Natural killer cell (primary cell): ENCODE results near the gene SLC44A3. TPM values are rescaled to one million over a fixed set of nuclear protein-coding genes. Genes with fewer than 3 reads are reported as not detected.

Source experiments
- ATAC-seq, 3 donors: fragments of 150-1000 bp in 2 of 3; fragments of 200-7000 bp in 1 of 3; cut with Tn5 transposase; 1 replicate in 1 of 3; 2 replicates in 2 of 3; pipeline ENCODE4 v1.10.0; 2021; ENCODE audit warnings: mild to moderate bottlenecking in 2 of 3, moderate library complexity in 2 of 3
- DNase-seq, 2 donors: peaks; one replicate each; pipeline versions ENCODE4 v3.0.0 to v3.0.0-alpha.2; 2013 to 2021; ENCODE audit warnings: mixed read lengths in 1 of 2
- H3K27ac ChIP-seq: one replicate; pipeline ENCODE4 v1.5.1; 2013; ENCODE audit warnings: mild to moderate bottlenecking, low read length
- H3K27me3 ChIP-seq: one replicate; pipeline ENCODE4 v1.6.1; 2013; ENCODE audit warnings: low read length; ENCODE audit not compliant: control insufficient read depth, insufficient read depth
- H3K36me3 ChIP-seq: one replicate; pipeline ENCODE4 v1.6.1; 2013; ENCODE audit warnings: low read length; ENCODE audit not compliant: control insufficient read depth, insufficient read depth
- H3K4me1 ChIP-seq: one replicate; pipeline ENCODE4 v1.6.1; 2013; ENCODE audit warnings: low read length; ENCODE audit not compliant: control insufficient read depth, insufficient read depth
- H3K4me3 ChIP-seq: one replicate; pipeline ENCODE4 v1.5.1; 2013; ENCODE audit warnings: low read length
- H3K9me3 ChIP-seq: one replicate; pipeline ENCODE4 v1.6.1; 2013; ENCODE audit warnings: low read length; ENCODE audit not compliant: control insufficient read depth, insufficient read depth
- H3K27ac Mint-ChIP-seq, 2 donors: one replicate each; pipeline ENCODE4 v1.8.0; 2022; ENCODE audit warnings: mild to moderate bottlenecking in 2 of 2, mixed read lengths in 2 of 2, moderate library complexity in 1 of 2
- H3K27me3 Mint-ChIP-seq, 2 donors: one replicate each; pipeline ENCODE4 v1.8.0; 2022; ENCODE audit warnings: low read depth in 2 of 2, mixed read lengths in 2 of 2
- H3K36me3 Mint-ChIP-seq: one replicate; pipeline ENCODE4 v1.8.0; 2022; ENCODE audit warnings: mixed read lengths
- H3K4me1 Mint-ChIP-seq, 2 donors: one replicate each; pipeline ENCODE4 v1.8.0; 2022; ENCODE audit warnings: mixed read lengths in 2 of 2
- H3K4me3 Mint-ChIP-seq: one replicate; pipeline ENCODE4 v1.8.0; 2022; ENCODE audit warnings: mild to moderate bottlenecking, moderate library complexity, mixed read lengths
- H3K9me3 Mint-ChIP-seq, 2 donors: one replicate each; pipeline ENCODE4 v1.8.0; 2022; ENCODE audit warnings: mixed read lengths in 2 of 2
- WGBS: methylation state at CpG from one replicate; pipeline ENCODE4 v1.1.7; 2013; ENCODE audit warnings: missing lambda C conversion rate; ENCODE audit not compliant: insufficient coverage; 5-methylcytosine and 5-hydroxymethylcytosine counted together
- intact Hi-C: fragments of 100-400 bp; cut with micrococcal nuclease; formaldehyde crosslinking; loops from one replicate; pipeline ENCODE4 v1.14.2; 2022
- total RNA-seq, 4 donors: library from RNA; stranded (reverse); fragments of 120-200 nt in 1 of 4; gene quantifications; one replicate each; pipeline versions ENCODE4 v1.2.3 to v1.2.4, GENCODE V29; 2013 to 2022
- TF ChIP-seq, protein P1 (sequence below): fragments of 200-600 bp; IDR thresholded peaks from one replicate; pipeline ENCODE4 v1.8.0; 2022; ENCODE audit warnings: antibody characterized with exemption

Gene SLC44A3
- total RNA-seq, 3 donors from 2014 or later (not counting 1 experiment from before 2014, with no cell fraction given): 0.58 TPM; not detected in 2

- ATAC-seq: no peak
- intact Hi-C loops: no loop called here
- Histone ChIP-seq H3K4me1 (no peaks in the 10 kb centered on the region), H3K27ac (no peak overlapping the region), H3K4me3 (no peak overlapping the region), H3K9me3 (no peaks in the 10 kb centered on the region), H3K36me3 (no peaks in the 10 kb centered on the region), H3K27me3 (no peaks in the 10 kb centered on the region)
- no peak overlapping the region for H3K27ac Mint-ChIP-seq
- H3K4me3 Mint-ChIP-seq: no peak overlapping the region
- H3K36me3 Mint-ChIP-seq: no peaks in the 10 kb centered on the region
- H3K9me3 Mint-ChIP-seq: no peaks in the 10 kb centered on the region
- no peak for DNase-seq
- 87% methylated on average over 3 of the region's 4 CpGs for WGBS
- H3K27me3 Mint-ChIP-seq: peaks cover 7 to 16% of the 10 kb centered on the region in 2 donors
- TF ChIP-seq, protein P1, sequence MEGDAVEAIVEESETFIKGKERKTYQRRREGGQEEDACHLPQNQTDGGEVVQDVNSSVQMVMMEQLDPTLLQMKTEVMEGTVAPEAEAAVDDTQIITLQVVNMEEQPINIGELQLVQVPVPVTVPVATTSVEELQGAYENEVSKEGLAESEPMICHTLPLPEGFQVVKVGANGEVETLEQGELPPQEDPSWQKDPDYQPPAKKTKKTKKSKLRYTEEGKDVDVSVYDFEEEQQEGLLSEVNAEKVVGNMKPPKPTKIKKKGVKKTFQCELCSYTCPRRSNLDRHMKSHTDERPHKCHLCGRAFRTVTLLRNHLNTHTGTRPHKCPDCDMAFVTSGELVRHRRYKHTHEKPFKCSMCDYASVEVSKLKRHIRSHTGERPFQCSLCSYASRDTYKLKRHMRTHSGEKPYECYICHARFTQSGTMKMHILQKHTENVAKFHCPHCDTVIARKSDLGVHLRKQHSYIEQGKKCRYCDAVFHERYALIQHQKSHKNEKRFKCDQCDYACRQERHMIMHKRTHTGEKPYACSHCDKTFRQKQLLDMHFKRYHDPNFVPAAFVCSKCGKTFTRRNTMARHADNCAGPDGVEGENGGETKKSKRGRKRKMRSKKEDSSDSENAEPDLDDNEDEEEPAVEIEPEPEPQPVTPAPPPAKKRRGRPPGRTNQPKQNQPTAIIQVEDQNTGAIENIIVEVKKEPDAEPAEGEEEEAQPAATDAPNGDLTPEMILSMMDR: no peak
- H3K4me1 Mint-ChIP-seq: no peaks in the 10 kb centered on the region
Measured at GRCh38 chr1:94812985-94813384, 7.2 kb upstream of the SLC44A3 start.

- Histone ChIP-seq H3K27ac (no peak overlapping the region), H3K4me3 (no peak overlapping the region), H3K9me3 (no peaks in the 10 kb centered on the region), H3K27me3 (peaks cover 15% of the 10 kb centered on the region), H3K36me3 (no peaks in the 10 kb centered on the region), H3K4me1 (peaks cover 10% of the 10 kb centered on the region)
- ATAC-seq (no peak), DNase-seq (no peak)
- Mint-ChIP-seq H3K4me1 (peaks cover 0 to 2% of the 10 kb centered on the region in 2 donors), H3K27me3 (peaks cover 10 to 25% of the 10 kb centered on the region in 2 donors), H3K36me3 (no peaks in the 10 kb centered on the region), H3K9me3 (no peaks in the 10 kb centered on the region), H3K4me3 (no peak overlapping the region), H3K27ac (no peak overlapping the region)
- 40% methylated on average over 1 of the region's 1 CpG for WGBS
- TF ChIP-seq, protein P1: no peak
- intact Hi-C loops: no loop called here
Measured at GRCh38 chr1:94816030-94816429, 4.1 kb upstream of the SLC44A3 start.

- H3K27me3 Mint-ChIP-seq: peaks cover 20 to 24% of the 10 kb centered on the region in 2 donors
- intact Hi-C loops: no loop called here
- no peaks in the 10 kb centered on the region for H3K9me3 ChIP-seq
- ATAC-seq (no peak), DNase-seq (no peak)
- no peak overlapping the region for H3K4me3 Mint-ChIP-seq
- H3K27ac ChIP-seq: no peak overlapping the region
- 88% methylated on average over 2 of the region's 2 CpGs for WGBS
- peaks cover 10% of the 10 kb centered on the region for H3K4me1 ChIP-seq
- no peaks in the 10 kb centered on the region for H3K9me3 Mint-ChIP-seq
- no peak overlapping the region for H3K27ac Mint-ChIP-seq
- H3K4me3 ChIP-seq: no peak overlapping the region
- no peaks in the 10 kb centered on the region for H3K36me3 ChIP-seq
- peaks cover 22% of the 10 kb centered on the region for H3K27me3 ChIP-seq
- H3K36me3 Mint-ChIP-seq: no peaks in the 10 kb centered on the region
- H3K4me1 Mint-ChIP-seq: peaks cover 0 to 5% of the 10 kb centered on the region in 2 donors
- TF ChIP-seq, protein P1: no peak
Measured at GRCh38 chr1:94817712-94818111, 2.4 kb upstream of the SLC44A3 start.

DNA sequence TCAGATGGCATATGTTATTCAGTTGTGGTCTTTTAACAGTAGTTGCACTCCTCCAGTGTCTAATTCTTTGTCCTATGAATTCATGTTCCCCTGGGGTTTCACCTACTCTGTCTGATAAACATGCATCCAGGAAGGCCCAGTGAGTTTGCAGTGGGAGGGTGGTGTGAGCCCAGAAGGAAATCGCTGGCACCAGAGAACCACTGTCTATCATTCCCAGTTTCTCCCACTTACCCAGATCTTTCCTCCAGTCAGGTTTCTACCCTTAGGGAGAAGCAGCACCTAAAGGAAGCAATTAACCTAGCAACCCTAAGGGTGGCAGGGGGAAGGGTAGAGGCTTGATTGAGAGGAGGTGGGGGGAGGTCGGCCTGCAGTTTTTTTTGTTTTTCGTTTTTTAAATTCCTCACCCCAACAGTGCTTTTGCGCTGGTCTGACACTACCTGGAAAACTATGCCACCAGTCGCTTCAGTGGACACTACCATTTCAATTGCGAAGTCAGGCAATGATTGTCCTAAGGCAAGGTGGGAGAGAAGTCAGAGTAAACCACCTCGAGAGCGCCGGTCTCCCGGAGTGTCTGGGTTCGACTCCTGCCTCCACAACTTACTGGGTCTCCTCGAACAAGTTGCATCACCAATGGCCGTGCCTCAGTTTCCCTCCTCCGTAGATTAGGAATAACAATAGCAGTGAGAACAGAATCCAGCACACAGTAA is 766 bp upstream of the SLC44A3 start:
- peaks cover 0 to 5% of the 10 kb centered on the region in 2 donors for H3K4me1 Mint-ChIP-seq
- intact Hi-C loops: no loop called here
- peaks cover 22 to 28% of the 10 kb centered on the region in 2 donors for H3K27me3 Mint-ChIP-seq
- Histone ChIP-seq H3K4me3 (peak overlapping the region; percentile 6), H3K27ac (no peak overlapping the region), H3K36me3 (no peaks in the 10 kb centered on the region), H3K9me3 (no peaks in the 10 kb centered on the region), H3K27me3 (peaks cover 27% of the 10 kb centered on the region), H3K4me1 (peaks cover 10% of the 10 kb centered on the region)
- no peaks in the 10 kb centered on the region for H3K36me3 Mint-ChIP-seq
- 58% methylated on average over 11 of the region's 14 CpGs for WGBS
- peak overlapping the region; percentile 79 for H3K4me3 Mint-ChIP-seq
- TF ChIP-seq, protein P1: no peak
- no peaks in the 10 kb centered on the region for H3K9me3 Mint-ChIP-seq
- H3K27ac Mint-ChIP-seq: no peak overlapping the region
- ATAC-seq (no peak), DNase-seq (no peak)
